Spleen (tissue), 7 donors: ENCODE data around the gene CSTPP1.

Source experiments
- POLR2A ChIP-seq, 3 donors: fragments of 450-650 bp; IDR thresholded peaks; one replicate each; pipeline ENCODE4 v1.5.1; 2017; ENCODE audit warnings: antibody characterized with exemption in 3 of 3, mild to moderate bottlenecking in 1 of 3
- POLR2AphosphoS5 ChIP-seq, 3 donors: sonication (generic); formaldehyde crosslinking; IDR thresholded peaks; one replicate each; pipeline ENCODE4 v1.5.1; 2017; ENCODE audit warnings: antibody characterized with exemption in 3 of 3
- TF ChIP-seq, protein P1 (sequence below), 11 experiments: fragments of 200-600 bp in 7 of 11; fragments of 450-650 bp in 4 of 11; sonication (generic) in 4 of 11; IDR thresholded peaks in 8 of 11; conservative IDR thresholded peaks in 3 of 11; 1 replicate in 7 of 11; 2 replicates in 4 of 11; pipeline versions ENCODE4 v1.4.0 to v1.8.0; 2016 to 2021; ENCODE audit warnings: antibody characterized with exemption in 11 of 11, inconsistent platforms in 4 of 11, mild to moderate bottlenecking in 1 of 11
- donor health status: DM: no; HTN: no; CAD: no; lungs with moderate emphysema.
- donor health status: DM: no; HTN: no; CAD: no.
- donor health status: DM: no; HTN: no; CAD: no.

DNA sequence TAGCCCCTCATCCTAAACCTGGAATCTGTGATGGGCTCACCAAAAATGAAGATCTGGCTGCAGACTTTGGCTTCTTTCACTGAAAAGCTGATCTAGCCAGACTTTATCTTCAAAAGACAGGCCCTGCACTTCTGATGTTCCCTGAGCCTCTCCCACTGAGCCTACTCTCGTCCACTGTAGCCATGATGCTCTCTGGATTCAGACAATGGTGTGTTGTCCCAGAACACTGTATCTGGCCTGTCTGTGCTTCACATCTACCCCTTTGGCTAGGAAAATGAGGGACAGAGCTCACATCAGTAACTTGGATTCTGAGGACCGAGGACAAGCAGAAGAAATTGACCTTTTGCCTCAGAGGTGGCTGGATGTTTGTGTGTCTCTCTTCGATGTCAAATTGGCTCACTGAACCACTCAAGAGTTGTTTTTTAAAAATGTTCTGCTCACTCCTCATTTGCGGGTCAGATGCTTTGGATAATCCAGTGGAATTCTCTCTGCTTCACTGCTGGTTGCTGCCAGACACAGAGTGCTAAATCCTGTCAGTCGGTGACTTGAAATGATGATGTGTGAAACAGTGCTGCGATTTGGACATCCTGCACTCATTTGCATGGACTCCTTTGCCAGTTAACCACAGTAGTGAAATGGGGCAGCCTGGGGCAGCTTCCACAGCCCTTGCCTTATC, 172.6 kb downstream of the CSTPP1 start:
- TF ChIP-seq, protein P1, sequence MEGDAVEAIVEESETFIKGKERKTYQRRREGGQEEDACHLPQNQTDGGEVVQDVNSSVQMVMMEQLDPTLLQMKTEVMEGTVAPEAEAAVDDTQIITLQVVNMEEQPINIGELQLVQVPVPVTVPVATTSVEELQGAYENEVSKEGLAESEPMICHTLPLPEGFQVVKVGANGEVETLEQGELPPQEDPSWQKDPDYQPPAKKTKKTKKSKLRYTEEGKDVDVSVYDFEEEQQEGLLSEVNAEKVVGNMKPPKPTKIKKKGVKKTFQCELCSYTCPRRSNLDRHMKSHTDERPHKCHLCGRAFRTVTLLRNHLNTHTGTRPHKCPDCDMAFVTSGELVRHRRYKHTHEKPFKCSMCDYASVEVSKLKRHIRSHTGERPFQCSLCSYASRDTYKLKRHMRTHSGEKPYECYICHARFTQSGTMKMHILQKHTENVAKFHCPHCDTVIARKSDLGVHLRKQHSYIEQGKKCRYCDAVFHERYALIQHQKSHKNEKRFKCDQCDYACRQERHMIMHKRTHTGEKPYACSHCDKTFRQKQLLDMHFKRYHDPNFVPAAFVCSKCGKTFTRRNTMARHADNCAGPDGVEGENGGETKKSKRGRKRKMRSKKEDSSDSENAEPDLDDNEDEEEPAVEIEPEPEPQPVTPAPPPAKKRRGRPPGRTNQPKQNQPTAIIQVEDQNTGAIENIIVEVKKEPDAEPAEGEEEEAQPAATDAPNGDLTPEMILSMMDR (IDR thresholded peaks at IDR 0.05 in 8 of 11, conservative IDR thresholded peaks at IDR 0.05 in 3 of 11) = no peak
- no peak for TF ChIP-seq POLR2A (IDR thresholded peaks at IDR 0.05)
- no peak for TF ChIP-seq POLR2AphosphoS5 (IDR thresholded peaks at IDR 0.05)
